HepG2 (cell line): ENCODE data around the gene GAREM1. TPM values are rescaled to one million over a fixed set of nuclear protein-coding genes. Genes with fewer than 3 reads are reported as not detected.

ENCODE experiments used
- ELF1 ChIP-seq: sonication (generic); formaldehyde crosslinking; IDR thresholded peaks from 2 replicates; pipeline ENCODE4 v1.4.0; 2020; ENCODE audit warnings: missing genetic modification reagents
- MIER3 ChIP-seq: IDR thresholded peaks from 2 replicates; pipeline ENCODE4 v1.6.1; 2016; ENCODE audit warnings: missing compliant biosample characterization, borderline replicate concordance
- SMC3 ChIP-seq: IDR thresholded peaks from 2 replicates; pipeline ENCODE4 v1.6.1; 2011; ENCODE audit warnings: low read length, improper control_type of control experiment
- ZFX ChIP-seq: sonication (generic); formaldehyde crosslinking; IDR thresholded peaks from 2 replicates; pipeline ENCODE4 v1.4.0; 2020; ENCODE audit warnings: mild to moderate bottlenecking, low read depth, missing genetic modification reagents, moderate library complexity
- ZIK1 ChIP-seq: sonication (generic); formaldehyde crosslinking; IDR thresholded peaks from 2 replicates; pipeline ENCODE4 v1.5.0; 2020; ENCODE audit warnings: mild to moderate bottlenecking, low read depth, missing genetic modification reagents, borderline replicate concordance
- ZNF761 ChIP-seq: sonication (generic); formaldehyde crosslinking; conservative IDR thresholded peaks from 2 replicates; pipeline ENCODE4 v1.4.0; 2020; ENCODE audit warnings: mild to moderate bottlenecking, missing genetic modification reagents
- ZNF781 ChIP-seq: sonication (generic); formaldehyde crosslinking; IDR thresholded peaks from 2 replicates; pipeline ENCODE4 v1.5.1; 2020; ENCODE audit warnings: borderline replicate concordance, mild to moderate bottlenecking, missing genetic modification reagents; ENCODE audit errors: not compliant biosample characterization
- ZSCAN25 ChIP-seq: sonication (generic); formaldehyde crosslinking; IDR thresholded peaks from 2 replicates; pipeline ENCODE4 v1.8.0; 2022; ENCODE audit warnings: mild to moderate bottlenecking, missing genetic modification reagents
- polyA plus RNA-seq, 8 experiments: library from polyadenylated mRNA; depleted of rRNA in 3 of 8; stranded (reverse) in 7 of 8; unstranded in 1 of 8; fragments of >200 nt; fragmentation: Illumina TruSeq in 4 of 8; extraction: Trizol in 4 of 8; gene quantifications; 2 replicates each; pipeline versions ENCODE4 v1.2.1 to v1.2.3, GENCODE V29; 2011 to 2016; ENCODE audit warnings: low read depth in 4 of 8, missing spikeins in 1 of 8, mixed read lengths in 1 of 8; ENCODE audit not compliant: insufficient read depth in 1 of 8
- total RNA-seq, 5 experiments: library from RNA; depleted of rRNA; stranded (reverse); fragments of >200 nt; fragmentation: Illumina TruSeq; extraction: Trizol; gene quantifications; 2 replicates each; pipeline ENCODE4 v1.2.3, GENCODE V29; 2016; ENCODE audit warnings: low read depth in 1 of 5
- TF ChIP-seq, protein P1 (sequence below): sonication (generic); formaldehyde crosslinking; IDR thresholded peaks from 2 replicates; pipeline ENCODE4 v1.4.0; 2020; ENCODE audit warnings: missing genetic modification reagents
- TF ChIP-seq, protein P2 (sequence below): IDR thresholded peaks from 2 replicates; pipeline ENCODE4 v1.4.0; 2020; ENCODE audit warnings: mild to moderate bottlenecking, missing genetic modification reagents
- TF ChIP-seq, protein P3 (sequence below): sonication (generic); formaldehyde crosslinking; IDR thresholded peaks from 2 replicates; pipeline ENCODE4 v1.8.1; 2022; ENCODE audit warnings: low read depth, mild to moderate bottlenecking, missing genetic modification reagents
- TF ChIP-seq, protein P4 (sequence below): sonication (generic); formaldehyde crosslinking; conservative IDR thresholded peaks from 2 replicates; pipeline ENCODE4 v1.8.0; 2022; ENCODE audit warnings: missing genetic modification reagents
- TF ChIP-seq, protein P5 (sequence below): sonication (generic); formaldehyde crosslinking; IDR thresholded peaks from 2 replicates; pipeline ENCODE4 v1.9.0; 2021; ENCODE audit warnings: missing genetic modification reagents, borderline replicate concordance

The GAREM1 gene
- total and polyA plus RNA-seq, 2 of the 13 experiments (the other 11 are each of a cell fraction or from before 2014, with no cell fraction given), result 2.5 to 2.9 TPM

DNA sequence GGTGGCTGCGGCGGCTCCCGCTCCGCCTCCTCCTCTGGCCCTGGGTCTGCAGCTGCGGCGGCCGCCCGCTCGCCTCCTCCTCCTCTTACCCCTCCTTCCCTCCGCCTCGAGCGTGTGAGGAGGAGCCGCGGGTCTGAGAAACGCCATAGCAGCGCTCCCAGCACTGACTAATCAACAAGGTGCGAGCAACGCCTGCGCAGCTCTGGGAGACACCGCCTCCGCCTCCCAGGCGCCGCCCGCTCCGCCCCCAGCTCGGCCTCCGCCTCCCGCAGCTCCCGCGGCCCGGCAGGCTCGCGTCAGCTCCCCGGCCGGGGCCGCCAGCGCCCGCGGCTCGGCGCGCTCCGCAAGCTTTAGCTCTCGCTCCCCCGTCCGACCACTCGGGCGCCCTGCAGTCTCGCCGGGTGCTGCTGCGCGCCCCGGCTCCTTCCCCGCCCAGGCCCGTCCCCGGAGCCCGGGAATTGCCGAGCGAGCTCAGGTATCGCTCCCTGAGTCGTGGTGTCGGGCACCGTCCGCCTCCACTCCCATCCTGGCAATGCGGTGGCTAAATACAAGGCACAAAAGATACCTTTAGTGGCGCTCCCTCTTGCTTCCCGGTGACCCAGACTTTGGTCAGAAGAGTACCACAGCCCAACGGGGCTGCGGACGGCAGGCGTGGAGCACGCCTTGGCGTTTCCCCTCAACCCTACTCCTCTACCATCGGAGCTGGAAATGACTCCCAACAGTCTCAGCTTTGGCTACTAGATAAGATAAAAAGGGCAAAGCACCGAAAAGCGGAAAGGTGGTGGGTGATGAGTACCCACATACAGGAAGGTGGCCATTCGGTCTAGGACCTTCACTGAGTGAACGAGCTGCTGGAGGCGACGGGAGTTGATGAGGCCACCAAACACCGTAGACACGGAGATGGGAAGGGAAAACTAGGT is at the start of gene GAREM1 (continued):
- TF ChIP-seq, protein P1, sequence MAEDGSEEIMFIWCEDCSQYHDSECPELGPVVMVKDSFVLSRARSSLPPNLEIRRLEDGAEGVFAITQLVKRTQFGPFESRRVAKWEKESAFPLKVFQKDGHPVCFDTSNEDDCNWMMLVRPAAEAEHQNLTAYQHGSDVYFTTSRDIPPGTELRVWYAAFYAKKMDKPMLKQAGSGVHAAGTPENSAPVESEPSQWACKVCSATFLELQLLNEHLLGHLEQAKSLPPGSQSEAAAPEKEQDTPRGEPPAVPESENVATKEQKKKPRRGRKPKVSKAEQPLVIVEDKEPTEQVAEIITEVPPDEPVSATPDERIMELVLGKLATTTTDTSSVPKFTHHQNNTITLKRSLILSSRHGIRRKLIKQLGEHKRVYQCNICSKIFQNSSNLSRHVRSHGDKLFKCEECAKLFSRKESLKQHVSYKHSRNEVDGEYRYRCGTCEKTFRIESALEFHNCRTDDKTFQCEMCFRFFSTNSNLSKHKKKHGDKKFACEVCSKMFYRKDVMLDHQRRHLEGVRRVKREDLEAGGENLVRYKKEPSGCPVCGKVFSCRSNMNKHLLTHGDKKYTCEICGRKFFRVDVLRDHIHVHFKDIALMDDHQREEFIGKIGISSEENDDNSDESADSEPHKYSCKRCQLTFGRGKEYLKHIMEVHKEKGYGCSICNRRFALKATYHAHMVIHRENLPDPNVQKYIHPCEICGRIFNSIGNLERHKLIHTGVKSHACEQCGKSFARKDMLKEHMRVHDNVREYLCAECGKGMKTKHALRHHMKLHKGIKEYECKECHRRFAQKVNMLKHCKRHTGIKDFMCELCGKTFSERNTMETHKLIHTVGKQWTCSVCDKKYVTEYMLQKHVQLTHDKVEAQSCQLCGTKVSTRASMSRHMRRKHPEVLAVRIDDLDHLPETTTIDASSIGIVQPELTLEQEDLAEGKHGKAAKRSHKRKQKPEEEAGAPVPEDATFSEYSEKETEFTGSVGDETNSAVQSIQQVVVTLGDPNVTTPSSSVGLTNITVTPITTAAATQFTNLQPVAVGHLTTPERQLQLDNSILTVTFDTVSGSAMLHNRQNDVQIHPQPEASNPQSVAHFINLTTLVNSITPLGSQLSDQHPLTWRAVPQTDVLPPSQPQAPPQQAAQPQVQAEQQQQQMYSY (CRISPR knock-in tag), result no peak
- TF ChIP-seq ZFX (CRISPR knock-in tag) (peak; percentile 28; the same call in 1 of the 2 replicates), ELF1 (CRISPR knock-in tag) (no peak; the same call in 1 of the 2 replicates), ZIK1 (CRISPR knock-in tag) (no peak), ZNF781 (CRISPR knock-in tag) (no peak), MIER3 (CRISPR knock-in tag) (peak; percentile 12; the same call in 1 of the 2 replicates), SMC3 (no peak; the same call in 1 of the 2 replicates), ZNF761 (CRISPR knock-in tag) (peak; percentile 48; the same call in 1 of the 2 replicates), ZSCAN25 (CRISPR knock-in tag) (peak; percentile 61; the same call in 1 of the 2 replicates)
- TF ChIP-seq, protein P2, sequence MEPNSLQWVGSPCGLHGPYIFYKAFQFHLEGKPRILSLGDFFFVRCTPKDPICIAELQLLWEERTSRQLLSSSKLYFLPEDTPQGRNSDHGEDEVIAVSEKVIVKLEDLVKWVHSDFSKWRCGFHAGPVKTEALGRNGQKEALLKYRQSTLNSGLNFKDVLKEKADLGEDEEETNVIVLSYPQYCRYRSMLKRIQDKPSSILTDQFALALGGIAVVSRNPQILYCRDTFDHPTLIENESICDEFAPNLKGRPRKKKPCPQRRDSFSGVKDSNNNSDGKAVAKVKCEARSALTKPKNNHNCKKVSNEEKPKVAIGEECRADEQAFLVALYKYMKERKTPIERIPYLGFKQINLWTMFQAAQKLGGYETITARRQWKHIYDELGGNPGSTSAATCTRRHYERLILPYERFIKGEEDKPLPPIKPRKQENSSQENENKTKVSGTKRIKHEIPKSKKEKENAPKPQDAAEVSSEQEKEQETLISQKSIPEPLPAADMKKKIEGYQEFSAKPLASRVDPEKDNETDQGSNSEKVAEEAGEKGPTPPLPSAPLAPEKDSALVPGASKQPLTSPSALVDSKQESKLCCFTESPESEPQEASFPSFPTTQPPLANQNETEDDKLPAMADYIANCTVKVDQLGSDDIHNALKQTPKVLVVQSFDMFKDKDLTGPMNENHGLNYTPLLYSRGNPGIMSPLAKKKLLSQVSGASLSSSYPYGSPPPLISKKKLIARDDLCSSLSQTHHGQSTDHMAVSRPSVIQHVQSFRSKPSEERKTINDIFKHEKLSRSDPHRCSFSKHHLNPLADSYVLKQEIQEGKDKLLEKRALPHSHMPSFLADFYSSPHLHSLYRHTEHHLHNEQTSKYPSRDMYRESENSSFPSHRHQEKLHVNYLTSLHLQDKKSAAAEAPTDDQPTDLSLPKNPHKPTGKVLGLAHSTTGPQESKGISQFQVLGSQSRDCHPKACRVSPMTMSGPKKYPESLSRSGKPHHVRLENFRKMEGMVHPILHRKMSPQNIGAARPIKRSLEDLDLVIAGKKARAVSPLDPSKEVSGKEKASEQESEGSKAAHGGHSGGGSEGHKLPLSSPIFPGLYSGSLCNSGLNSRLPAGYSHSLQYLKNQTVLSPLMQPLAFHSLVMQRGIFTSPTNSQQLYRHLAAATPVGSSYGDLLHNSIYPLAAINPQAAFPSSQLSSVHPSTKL, result peak; percentile 59; the same call in 1 of the 2 replicates
- TF ChIP-seq, protein P3, sequence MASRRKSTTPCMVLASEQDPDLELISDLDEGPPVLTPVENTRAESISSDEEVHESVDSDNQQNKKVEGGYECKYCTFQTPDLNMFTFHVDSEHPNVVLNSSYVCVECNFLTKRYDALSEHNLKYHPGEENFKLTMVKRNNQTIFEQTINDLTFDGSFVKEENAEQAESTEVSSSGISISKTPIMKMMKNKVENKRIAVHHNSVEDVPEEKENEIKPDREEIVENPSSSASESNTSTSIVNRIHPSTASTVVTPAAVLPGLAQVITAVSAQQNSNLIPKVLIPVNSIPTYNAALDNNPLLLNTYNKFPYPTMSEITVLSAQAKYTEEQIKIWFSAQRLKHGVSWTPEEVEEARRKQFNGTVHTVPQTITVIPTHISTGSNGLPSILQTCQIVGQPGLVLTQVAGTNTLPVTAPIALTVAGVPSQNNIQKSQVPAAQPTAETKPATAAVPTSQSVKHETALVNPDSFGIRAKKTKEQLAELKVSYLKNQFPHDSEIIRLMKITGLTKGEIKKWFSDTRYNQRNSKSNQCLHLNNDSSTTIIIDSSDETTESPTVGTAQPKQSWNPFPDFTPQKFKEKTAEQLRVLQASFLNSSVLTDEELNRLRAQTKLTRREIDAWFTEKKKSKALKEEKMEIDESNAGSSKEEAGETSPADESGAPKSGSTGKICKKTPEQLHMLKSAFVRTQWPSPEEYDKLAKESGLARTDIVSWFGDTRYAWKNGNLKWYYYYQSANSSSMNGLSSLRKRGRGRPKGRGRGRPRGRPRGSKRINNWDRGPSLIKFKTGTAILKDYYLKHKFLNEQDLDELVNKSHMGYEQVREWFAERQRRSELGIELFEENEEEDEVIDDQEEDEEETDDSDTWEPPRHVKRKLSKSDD, result no peak
- TF ChIP-seq, protein P4, sequence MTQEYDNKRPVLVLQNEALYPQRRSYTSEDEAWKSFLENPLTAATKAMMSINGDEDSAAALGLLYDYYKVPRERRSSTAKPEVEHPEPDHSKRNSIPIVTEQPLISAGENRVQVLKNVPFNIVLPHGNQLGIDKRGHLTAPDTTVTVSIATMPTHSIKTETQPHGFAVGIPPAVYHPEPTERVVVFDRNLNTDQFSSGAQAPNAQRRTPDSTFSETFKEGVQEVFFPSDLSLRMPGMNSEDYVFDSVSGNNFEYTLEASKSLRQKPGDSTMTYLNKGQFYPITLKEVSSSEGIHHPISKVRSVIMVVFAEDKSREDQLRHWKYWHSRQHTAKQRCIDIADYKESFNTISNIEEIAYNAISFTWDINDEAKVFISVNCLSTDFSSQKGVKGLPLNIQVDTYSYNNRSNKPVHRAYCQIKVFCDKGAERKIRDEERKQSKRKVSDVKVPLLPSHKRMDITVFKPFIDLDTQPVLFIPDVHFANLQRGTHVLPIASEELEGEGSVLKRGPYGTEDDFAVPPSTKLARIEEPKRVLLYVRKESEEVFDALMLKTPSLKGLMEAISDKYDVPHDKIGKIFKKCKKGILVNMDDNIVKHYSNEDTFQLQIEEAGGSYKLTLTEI (CRISPR knock-in tag), result no peak
- TF ChIP-seq, protein P5, sequence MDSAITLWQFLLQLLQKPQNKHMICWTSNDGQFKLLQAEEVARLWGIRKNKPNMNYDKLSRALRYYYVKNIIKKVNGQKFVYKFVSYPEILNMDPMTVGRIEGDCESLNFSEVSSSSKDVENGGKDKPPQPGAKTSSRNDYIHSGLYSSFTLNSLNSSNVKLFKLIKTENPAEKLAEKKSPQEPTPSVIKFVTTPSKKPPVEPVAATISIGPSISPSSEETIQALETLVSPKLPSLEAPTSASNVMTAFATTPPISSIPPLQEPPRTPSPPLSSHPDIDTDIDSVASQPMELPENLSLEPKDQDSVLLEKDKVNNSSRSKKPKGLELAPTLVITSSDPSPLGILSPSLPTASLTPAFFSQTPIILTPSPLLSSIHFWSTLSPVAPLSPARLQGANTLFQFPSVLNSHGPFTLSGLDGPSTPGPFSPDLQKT (CRISPR knock-in tag), result no peak
